NCI-H2029 (cell line): ENCODE data around the gene RPL36.
"Not testable (repeated sequence)": the region's sequence is repeated elsewhere in the genome, so short reads cannot be mapped to it uniquely, and the experiment has no call there.

Source experiments
- DNase-seq: peaks from one replicate; lab custom pipeline; 2025; lab: John Stamatoyannopoulos, UW

The RPL36 gene

GRCh38 chr19:5690955-5691821, 1.1 kb downstream of the RPL36 start:
- peak; percentile 60 for DNase-seq

GRCh38 chr19:5691822-5692722, 2.0 kb downstream of the RPL36 start:
- no peak for DNase-seq

- no peak for DNase-seq
These were observed 2.7 kb downstream of the RPL36 start for GRCh38 chr19:5692723-5693194.

GRCh38 chr19:5693195-5694166, 3.4 kb downstream of the RPL36 start:
- no peak for DNase-seq

- DNase-seq, result no peak
These were observed 4.3 kb downstream of the RPL36 start for GRCh38 chr19:5694167-5694955.

- no peak for DNase-seq
These were observed 5.0 kb downstream of the RPL36 start for GRCh38 chr19:5694956-5695648.

GRCh38 chr19:5695649-5696195, 5.6 kb downstream of the RPL36 start:
- no peak for DNase-seq

- no peak for DNase-seq
These were observed 6.3 kb downstream of the RPL36 start for GRCh38 chr19:5696196-5697021.

GRCh38 chr19:5697022-5697889, 7.2 kb downstream of the RPL36 start:
- DNase-seq, result no peak

GRCh38 chr19:5697890-5698634, 8.0 kb downstream of the RPL36 start:
- DNase-seq, result no peak

GRCh38 chr19:5698635-5699422, 8.7 kb downstream of the RPL36 start:
- DNase-seq, result no peak

- no peak for DNase-seq
These were observed 10.5 kb downstream of the RPL36 start for GRCh38 chr19:5700455-5701092.

GRCh38 chr19:5702053-5702410, 11.9 kb downstream of the RPL36 start:
- DNase-seq, result not testable (repeated sequence)

- no peak for DNase-seq
These were observed 14.0 kb downstream of the RPL36 start for GRCh38 chr19:5703819-5704818.

GRCh38 chr19:5705552-5705951, 15.5 kb downstream of the RPL36 start:
- DNase-seq, result no peak
